DMS53 treated with DMSO at 0.1 percent for 48 hours (cell line): Measurements from ENCODE around the gene COPE.
"Not testable (repeated sequence)": the region's sequence is repeated elsewhere in the genome, so short reads cannot be mapped to it uniquely, and the experiment has no call there.

Source experiments
- DNase-seq: peaks from one replicate; lab custom pipeline; 2025; ENCODE audit not compliant: unreplicated experiment; lab: John Stamatoyannopoulos, UW

The COPE gene

GRCh38 chr19:18910010-18910409 is 9.2 kb downstream of the COPE start:
- DNase-seq, result no peak

- no peak for DNase-seq
These were observed 10.1 kb downstream of the COPE start for GRCh38 chr19:18908917-18909619.

GRCh38 chr19:18906605-18907519 is 12.3 kb downstream of the COPE start:
- no peak for DNase-seq

GRCh38 chr19:18905513-18906236 is 13.5 kb downstream of the COPE start:
- DNase-seq, result no peak

GRCh38 chr19:18905058-18905456 is 14.1 kb downstream of the COPE start:
- no peak for DNase-seq

GRCh38 chr19:18904334-18905057 is 14.7 kb downstream of the COPE start:
- no peak for DNase-seq

- DNase-seq, result no peak
These were observed 15.8 kb downstream of the COPE start for GRCh38 chr19:18903156-18904037.

- not testable (repeated sequence) for DNase-seq
These were observed 16.7 kb downstream of the COPE start for GRCh38 chr19:18902519-18902918.

GRCh38 chr19:18901491-18901890 is 17.7 kb downstream of the COPE start:
- DNase-seq, result no peak

GRCh38 chr19:18900700-18901481 is 18.3 kb downstream of the COPE start:
- no peak for DNase-seq

GRCh38 chr19:18899624-18900560 is 19.3 kb downstream of the COPE start:
- no peak for DNase-seq

GRCh38 chr19:18898607-18899408 is 20.4 kb downstream of the COPE start:
- no peak for DNase-seq

- no peak for DNase-seq
These were observed 21.0 kb downstream of the COPE start for GRCh38 chr19:18898081-18898606.

- DNase-seq, result no peak
These were observed 21.8 kb downstream of the COPE start for GRCh38 chr19:18897094-18898029.

GRCh38 chr19:18896421-18896841 is 22.8 kb downstream of the COPE start:
- DNase-seq, result no peak

GRCh38 chr19:18895824-18896341 is 23.3 kb downstream of the COPE start, which contains the start of gene CERS1:
Gene CERS1, minus strand, starts transcription at chr19:18896158. Its CDS starts 86 bp downstream, at chr19:18896072.
- no peak for DNase-seq
